ENCODE measurements around the gene HRNR. TPM values are rescaled to one million over a fixed set of nuclear protein-coding genes. Genes with fewer than 3 reads are reported as not detected.
"Not testable (repeated sequence)": the region's sequence is repeated elsewhere in the genome, so short reads cannot be mapped to it uniquely, and the experiment has no call there.

HRNR gene
- polyA plus RNA-seq (2012; rRNA removed), result not detected in 2 replicates
- polyA plus RNA-seq (2012; cell fraction: cytosol; rRNA removed), result not detected in 2 replicates
- not detected in 2 replicates for polyA plus RNA-seq (2012; cell fraction: nucleus; rRNA removed)

DNA sequence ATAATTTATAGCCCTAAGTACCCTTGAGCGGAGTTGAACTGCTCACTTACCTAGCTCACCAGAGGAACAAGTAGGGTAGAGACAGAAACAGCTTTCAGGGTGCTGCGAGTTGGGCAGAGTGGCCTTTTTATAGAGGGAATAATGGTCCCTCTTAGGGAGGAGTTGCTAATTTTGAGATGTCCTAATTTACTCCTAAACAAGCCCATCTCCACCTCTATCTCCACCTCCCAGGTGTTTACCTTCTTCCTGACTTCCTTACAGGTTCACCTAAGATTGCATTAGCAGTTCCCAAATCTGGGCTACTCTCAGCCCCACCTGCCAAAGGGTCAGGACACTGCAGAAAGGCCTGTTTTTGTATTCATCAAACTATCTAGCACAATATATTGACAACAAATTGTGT, at the start of gene HRNR:
HRNR (minus strand) TSS at position 101 of the 400 bp plus-strand sequence. CDS start 940 bp downstream, outside the sequence.
- no peak within 1 kb of the TSS for H2AFZ ChIP-seq (ENCODE audit: low read depth)
- no peaks in the 10 kb centered on the region for H3K9me2 ChIP-seq
- no peak within 1 kb of the TSS for H3K4me2 ChIP-seq
- H3K27me3 ChIP-seq (ENCODE audit: insufficient read depth), result no peaks in the 10 kb centered on the region
- CTCF ChIA-PET, result interaction anchor here (0.6 to 1.5 kb wide), 2 partner anchors 9 to 22 kb away, joined by 3 read pairs; no protein-coding TSS in a partner anchor
- H3K9ac ChIP-seq, result no peak within 1 kb of the TSS
- no peak for DNase-seq
- no peaks in the 10 kb centered on the region for H3K4me1 ChIP-seq (ENCODE audit: control insufficient read depth in 1 of 2, insufficient read depth in 2 of 2, low read depth in 1 of 2, low read length in 1 of 2)
- TF ChIP-seq MEF2A (IDR thresholded peaks at IDR 0.05; ENCODE audit: borderline replicate concordance, low read depth) (no peak), EP300 (IDR thresholded peaks at IDR 0.05; ENCODE audit: borderline replicate concordance in 1 of 2, low read depth in 1 of 2, low read length in 1 of 2) (no peak), TCF12 (IDR thresholded peaks at IDR 0.05) (no peak), REST (IDR thresholded peaks at IDR 0.05; ENCODE audit: low read depth, low read length) (no peak), GATA2 (CRISPR knock-in tag; IDR thresholded peaks at IDR 0.05) (no peak), POLR2AphosphoS5 (IDR thresholded peaks at IDR 0.05; ENCODE audit: low read depth, low read length) (no peak), USF1 (IDR thresholded peaks at IDR 0.05; ENCODE audit: borderline replicate concordance, low read depth) (no peak), TAF1 (IDR thresholded peaks at IDR 0.05; ENCODE audit: borderline replicate concordance, low read depth, low read length) (no peak), YY1 (IDR thresholded peaks at IDR 0.05; ENCODE audit: low read depth) (no peak), MAX (IDR thresholded peaks at IDR 0.05; ENCODE audit: low read depth) (no peak), RAD21 (IDR thresholded peaks at IDR 0.05; ENCODE audit: low read length) (no peak), JUND (IDR thresholded peaks at IDR 0.05) (no peak), SIN3A (IDR thresholded peaks at IDR 0.05; ENCODE audit: borderline replicate concordance, low read depth, low read length) (no peak), NFIC (IDR thresholded peaks at IDR 0.05; ENCODE audit: borderline replicate concordance) (no peak), FOSL2 (IDR thresholded peaks at IDR 0.05; ENCODE audit: borderline replicate concordance, low read depth) (no peak)
- TF ChIP-seq, protein P1, sequence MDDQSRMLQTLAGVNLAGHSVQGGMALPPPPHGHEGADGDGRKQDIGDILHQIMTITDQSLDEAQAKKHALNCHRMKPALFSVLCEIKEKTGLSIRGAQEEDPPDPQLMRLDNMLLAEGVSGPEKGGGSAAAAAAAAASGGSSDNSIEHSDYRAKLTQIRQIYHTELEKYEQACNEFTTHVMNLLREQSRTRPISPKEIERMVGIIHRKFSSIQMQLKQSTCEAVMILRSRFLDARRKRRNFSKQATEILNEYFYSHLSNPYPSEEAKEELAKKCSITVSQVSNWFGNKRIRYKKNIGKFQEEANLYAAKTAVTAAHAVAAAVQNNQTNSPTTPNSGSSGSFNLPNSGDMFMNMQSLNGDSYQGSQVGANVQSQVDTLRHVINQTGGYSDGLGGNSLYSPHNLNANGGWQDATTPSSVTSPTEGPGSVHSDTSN (IDR thresholded peaks at IDR 0.05), result no peak
- TF ChIP-seq, protein P2, sequence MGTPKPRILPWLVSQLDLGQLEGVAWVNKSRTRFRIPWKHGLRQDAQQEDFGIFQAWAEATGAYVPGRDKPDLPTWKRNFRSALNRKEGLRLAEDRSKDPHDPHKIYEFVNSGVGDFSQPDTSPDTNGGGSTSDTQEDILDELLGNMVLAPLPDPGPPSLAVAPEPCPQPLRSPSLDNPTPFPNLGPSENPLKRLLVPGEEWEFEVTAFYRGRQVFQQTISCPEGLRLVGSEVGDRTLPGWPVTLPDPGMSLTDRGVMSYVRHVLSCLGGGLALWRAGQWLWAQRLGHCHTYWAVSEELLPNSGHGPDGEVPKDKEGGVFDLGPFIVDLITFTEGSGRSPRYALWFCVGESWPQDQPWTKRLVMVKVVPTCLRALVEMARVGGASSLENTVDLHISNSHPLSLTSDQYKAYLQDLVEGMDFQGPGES (IDR thresholded peaks at IDR 0.05; ENCODE audit: low read depth, low read length), result no peak
- no peak within 1 kb of the TSS for H3K4me3 ChIP-seq (ENCODE audit: low read depth in 2 of 2, low read length in 1 of 2)
- H3K9me3 ChIP-seq, result no peaks in the 10 kb centered on the region
- H3K36me3 ChIP-seq (replicated peaks in 1 of 2; ENCODE audit: control insufficient read depth in 1 of 2, insufficient read depth in 2 of 2, low read length in 1 of 2), result no peaks in the 10 kb centered on the region
- WGBS (ENCODE audit: low lambda C conversion rate), result 11% methylated on average over 2 of the region's 2 CpGs
- H3K27ac ChIP-seq (ENCODE audit: low read depth in 2 of 2, low read length in 1 of 2), result no peak within 1 kb of the TSS
- POLR2A ChIA-PET, result no interaction called here
- no peaks in the 10 kb centered on the region for H3F3A ChIP-seq (replicated peaks; ENCODE audit: insufficient read depth)
- no peaks in the 10 kb centered on the region for H3K79me2 ChIP-seq (ENCODE audit: insufficient read depth)
- no peaks in the 10 kb centered on the region for H4K20me1 ChIP-seq (ENCODE audit: insufficient read depth)

- H3K27me3 ChIP-seq (ENCODE audit: insufficient read depth); H3K9me3 ChIP-seq; H3K9me2 ChIP-seq; H3K36me3 ChIP-seq (replicated peaks in 1 of 2; ENCODE audit: control insufficient read depth in 1 of 2, insufficient read depth in 2 of 2, low read length in 1 of 2); H3K4me2 ChIP-seq; H3K4me3 ChIP-seq (ENCODE audit: low read depth in 2 of 2, low read length in 1 of 2); CTCF ChIA-PET; H3K27ac ChIP-seq (ENCODE audit: low read depth in 2 of 2, low read length in 1 of 2); H2AFZ ChIP-seq (ENCODE audit: low read depth); H4K20me1 ChIP-seq (ENCODE audit: insufficient read depth); H3K79me2 ChIP-seq (ENCODE audit: insufficient read depth); POLR2A ChIA-PET; DNase-seq; H3K9ac ChIP-seq; H3K4me1 ChIP-seq (ENCODE audit: control insufficient read depth in 1 of 2, insufficient read depth in 2 of 2, low read depth in 1 of 2, low read length in 1 of 2); H3F3A ChIP-seq (replicated peaks; ENCODE audit: insufficient read depth): not testable (repeated sequence)
- 20% methylated on average over 4 of the region's 21 CpGs for WGBS (ENCODE audit: low lambda C conversion rate)
These were observed 32.4 kb upstream of the HRNR start for GRCh38 chr1:152256394-152256793.

Measured in SK-N-SH (cell line).